OCI-LY7 (cell line): ENCODE data around the gene CCNI.
A peak's percentile ranks its signal among the peaks of the same experiment; 100 is the strongest.
"Not testable (repeated sequence)": the region's sequence is repeated elsewhere in the genome, so short reads cannot be mapped to it uniquely, and the experiment has no call there.

ENCODE experiments used
- EZH2phosphoT487 ChIP-seq: fragments of 200-600 bp; sonication (generic); IDR thresholded peaks from 2 replicates; pipeline ENCODE4 v1.6.1; 2018; ENCODE audit warnings: low read depth, borderline replicate concordance, mild to moderate bottlenecking, mixed run types, antibody characterized with exemption, low read length, moderate library complexity, mixed read lengths
- TF ChIP-seq, protein P1 (sequence below): fragments of 200-600 bp; sonication (generic); conservative IDR thresholded peaks from 2 replicates; pipeline ENCODE4 v1.5.1; 2014; ENCODE audit warnings: mild to moderate bottlenecking, antibody characterized with exemption, low read length, moderate library complexity, mixed read lengths

GRCh38 chr4:77029757-77030156 is 46.0 kb downstream of the CCNI start:
- TF ChIP-seq, protein P1, sequence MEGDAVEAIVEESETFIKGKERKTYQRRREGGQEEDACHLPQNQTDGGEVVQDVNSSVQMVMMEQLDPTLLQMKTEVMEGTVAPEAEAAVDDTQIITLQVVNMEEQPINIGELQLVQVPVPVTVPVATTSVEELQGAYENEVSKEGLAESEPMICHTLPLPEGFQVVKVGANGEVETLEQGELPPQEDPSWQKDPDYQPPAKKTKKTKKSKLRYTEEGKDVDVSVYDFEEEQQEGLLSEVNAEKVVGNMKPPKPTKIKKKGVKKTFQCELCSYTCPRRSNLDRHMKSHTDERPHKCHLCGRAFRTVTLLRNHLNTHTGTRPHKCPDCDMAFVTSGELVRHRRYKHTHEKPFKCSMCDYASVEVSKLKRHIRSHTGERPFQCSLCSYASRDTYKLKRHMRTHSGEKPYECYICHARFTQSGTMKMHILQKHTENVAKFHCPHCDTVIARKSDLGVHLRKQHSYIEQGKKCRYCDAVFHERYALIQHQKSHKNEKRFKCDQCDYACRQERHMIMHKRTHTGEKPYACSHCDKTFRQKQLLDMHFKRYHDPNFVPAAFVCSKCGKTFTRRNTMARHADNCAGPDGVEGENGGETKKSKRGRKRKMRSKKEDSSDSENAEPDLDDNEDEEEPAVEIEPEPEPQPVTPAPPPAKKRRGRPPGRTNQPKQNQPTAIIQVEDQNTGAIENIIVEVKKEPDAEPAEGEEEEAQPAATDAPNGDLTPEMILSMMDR = 0 out of 2 replicates have a peak, but pooled peaks have one; percentile 13
- TF ChIP-seq EZH2phosphoT487 = not testable (repeated sequence)
